Endometrium (tissue), 2 donors: ENCODE measurements around the gene MLH3.

ENCODE experiments used
- FAIRE-seq: peaks from 2 replicates; lab custom pipeline; 2012; peaks lifted over from hg19 to GRCh38; lab: Jason Lieb, UNC
- donor health status: control.
- donor health status: control.

The MLH3 gene

GRCh38 chr14:74983343-74983742 is 67.9 kb downstream of the MLH3 start:
- FAIRE-seq = no peak

GRCh38 chr14:74982661-74983060 is 68.6 kb downstream of the MLH3 start:
- FAIRE-seq = no peak

GRCh38 chr14:74981833-74982232 is 69.4 kb downstream of the MLH3 start:
- FAIRE-seq = no peak

- FAIRE-seq = no peak
These were observed 69.8 kb downstream of the MLH3 start for GRCh38 chr14:74981462-74981782.

GRCh38 chr14:74980731-74981461 is 70.4 kb downstream of the MLH3 start:
- no peak for FAIRE-seq

- FAIRE-seq = no peak
These were observed 70.9 kb downstream of the MLH3 start for GRCh38 chr14:74980398-74980730.

- no peak for FAIRE-seq
These were observed 71.5 kb downstream of the MLH3 start for GRCh38 chr14:74979442-74980397.

- no peak for FAIRE-seq
These were observed 72.2 kb downstream of the MLH3 start for GRCh38 chr14:74979029-74979428.

- no peak for FAIRE-seq
These were observed 72.8 kb downstream of the MLH3 start for GRCh38 chr14:74978416-74978947.

- FAIRE-seq = no peak
These were observed 73.3 kb downstream of the MLH3 start for GRCh38 chr14:74977901-74978385.

GRCh38 chr14:74977164-74977900 is 73.9 kb downstream of the MLH3 start:
- FAIRE-seq = no peak

- FAIRE-seq = no peak
These were observed 74.8 kb downstream of the MLH3 start for GRCh38 chr14:74976264-74977113.

- no peak for FAIRE-seq
These were observed 76.0 kb downstream of the MLH3 start for GRCh38 chr14:74975059-74975810.

- no peak for FAIRE-seq
These were observed 76.8 kb downstream of the MLH3 start for GRCh38 chr14:74974364-74975058.

- FAIRE-seq = no peak
These were observed 77.3 kb downstream of the MLH3 start for GRCh38 chr14:74973905-74974363.

GRCh38 chr14:74973003-74973653 is 78.1 kb downstream of the MLH3 start:
- FAIRE-seq = no peak

- no peak for FAIRE-seq
These were observed 82.5 kb downstream of the MLH3 start for GRCh38 chr14:74968811-74969210.

- no peak for FAIRE-seq
These were observed 85.6 kb downstream of the MLH3 start for GRCh38 chr14:74965486-74966153.
